Heart right ventricle (tissue), 16 donors: ENCODE measurements around the gene PLCB1. TPM values are rescaled to one million over a fixed set of nuclear protein-coding genes. Genes with fewer than 3 reads are reported as not detected.
A peak's percentile ranks its signal among the peaks of the same experiment; 100 is the strongest.

Source experiments
- ATAC-seq, 8 donors: fragments of 200-7000 bp; cut with Tn5 transposase; one replicate each; pipeline ENCODE4 v1.9.1; 2020; ENCODE audit warnings: mild to moderate bottlenecking in 8 of 8, moderate library complexity in 8 of 8, moderate number of reproducible peaks in 1 of 8
- DNase-seq, 2 donors: peaks; one replicate each; pipeline ENCODE4 v3.0.0-alpha.2; 2020
- H3K27ac ChIP-seq, 10 donors: fragments of 200-600 bp; sonication (generic) in 2 of 10; one replicate each; pipeline versions ENCODE4 v1.5.0 to v1.8.0; 2020 to 2022; ENCODE audit warnings: mild to moderate bottlenecking in 3 of 10
- H3K27me3 ChIP-seq, 7 donors: fragments of 200-600 bp; one replicate each; pipeline ENCODE4 v1.8.0; 2021 to 2022; ENCODE audit warnings: mild to moderate bottlenecking in 2 of 7
- H3K36me3 ChIP-seq, 9 donors: fragments of 200-600 bp; sonication (generic) in 1 of 9; one replicate each; pipeline versions ENCODE4 v1.5.0 to v1.8.0; 2020 to 2022; ENCODE audit warnings: mild to moderate bottlenecking in 2 of 9
- H3K4me1 ChIP-seq, 9 donors: fragments of 200-600 bp; sonication (generic) in 1 of 9; one replicate each; pipeline versions ENCODE4 v1.5.0 to v1.8.0; 2020 to 2022; ENCODE audit warnings: mild to moderate bottlenecking in 4 of 9
- H3K4me3 ChIP-seq, 10 donors: fragments of 200-600 bp; sonication (generic) in 2 of 10; one replicate each; pipeline versions ENCODE4 v1.5.0 to v1.8.0; 2020 to 2022; ENCODE audit warnings: mild to moderate bottlenecking in 7 of 10, moderate library complexity in 2 of 10
- H3K9me3 ChIP-seq, 11 donors: fragments of 200-600 bp in 10 of 11; sonication (generic) in 2 of 11; one replicate each; pipeline versions ENCODE4 v1.5.0 to v1.8.0; 2013 to 2022; ENCODE audit warnings: mild to moderate bottlenecking in 2 of 11, control low read depth in 1 of 11, moderate library complexity in 1 of 11
- WGBS, 2 donors: extraction: QIAGEN DNeasy Blood & Tissue Kit; methylation state at CpG; one replicate each; pipeline ENCODE4 v1.1.7; 2013; ENCODE audit warnings: inconsistent platforms in 1 of 2; 5-methylcytosine and 5-hydroxymethylcytosine counted together
- intact Hi-C, 10 donors: fragments of 100-400 bp; cut with DNase I; formaldehyde crosslinking; loops; one replicate each; pipeline versions ENCODE4 v1.11.1 to v1.14.2; 2022
- polyA plus RNA-seq, 2 donors: library from polyadenylated mRNA; stranded (reverse); fragments of 200-250 nt; gene quantifications; one replicate each; pipeline ENCODE4 v1.2.3, GENCODE V29; 2013
- total RNA-seq, 10 donors: library from RNA; stranded (reverse); fragmentation: NEBNext Ultra II Directional in 3 of 10; extraction: Animal tissue kit (Norgen Biotek cat#: 25700) in 3 of 10; gene quantifications; one replicate each; pipeline versions ENCODE4 v1.2.1 to v1.2.4, GENCODE V29; 2021 to 2023
- TF ChIP-seq, protein P1 (sequence below), 9 donors: fragments of 200-600 bp; sonication (generic) in 2 of 9; IDR thresholded peaks; one replicate each; pipeline versions ENCODE4 v1.5.0 to v1.8.0; 2021 to 2022; ENCODE audit warnings: antibody characterized with exemption in 9 of 9, mild to moderate bottlenecking in 5 of 9, moderate library complexity in 1 of 9
- donor health status: Arrhythmogenic right ventricular cardiomyopathy.
- donor health status: ischemic (EF 13 %, LVEDD 7.1; RV severe dilation, severe dysfunction).
- donor health status: healthy with polysubstance abuse.
- donor health status: DM: no; HTN: yes; CAD: no.
- donor health status: DM: no; HTN: no; CAD: no.
- donor health status: ischemic (EF 25% LVEDD 6.9; RV normal size, moderate dysfunction).
- donor health status: ischemic (EF 25% LVEDD 5.7; RV mildly dilated, moderate dysfunction).
- donor health status: healthy.
- donor health status: DM: yes; HTN: yes; CAD: no.
- donor health status: Ischemic cardiomyopathy.
- donor health status: ischemic (EF 35%, LVEDD 5.7; RV mildly dilated, moderate dysfunction).
- donor health status: nonischemic (EF 11% LVEDD 7.7; RV severe dilation, severe dysfunction).
- donor health status: DM: yes; HTN: yes; CAD: no.
- donor health status: PGD.
- donor health status: ischemic (EF 29% LVEDD 5.4; RV normal size, mild dysfunction).
- donor health status: nonischemic (EF 23%, LVEDD 6.1; RV moderate dilation, normal function).

The PLCB1 gene
- total and polyA plus RNA-seq, 12 donors = 2.2 to 12.7 (median 7.1) TPM

DNA sequence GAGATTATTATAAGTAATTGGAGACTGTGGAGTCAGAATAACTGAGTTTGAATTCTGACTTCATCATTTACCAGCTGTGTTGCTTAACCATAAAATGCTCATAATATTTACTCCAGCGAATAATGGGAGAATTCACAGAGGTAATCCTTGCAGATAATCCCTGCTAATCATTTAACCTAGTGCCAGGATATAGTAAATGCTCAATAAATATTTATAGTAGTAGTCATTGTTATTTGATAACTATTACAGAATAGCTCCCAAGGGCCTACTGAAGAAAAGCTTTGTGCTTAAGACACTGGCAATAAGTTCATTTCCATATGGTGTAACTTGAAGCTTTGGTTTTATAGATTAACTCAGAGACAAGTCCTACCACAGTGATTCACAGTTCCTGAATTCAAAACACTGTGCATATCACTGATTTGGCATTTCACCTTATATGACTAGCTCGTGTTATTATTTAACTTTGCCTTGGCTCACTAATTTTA lies 728.0 kb downstream of the PLCB1 start:
- intact Hi-C loops = no loop called here

DNA sequence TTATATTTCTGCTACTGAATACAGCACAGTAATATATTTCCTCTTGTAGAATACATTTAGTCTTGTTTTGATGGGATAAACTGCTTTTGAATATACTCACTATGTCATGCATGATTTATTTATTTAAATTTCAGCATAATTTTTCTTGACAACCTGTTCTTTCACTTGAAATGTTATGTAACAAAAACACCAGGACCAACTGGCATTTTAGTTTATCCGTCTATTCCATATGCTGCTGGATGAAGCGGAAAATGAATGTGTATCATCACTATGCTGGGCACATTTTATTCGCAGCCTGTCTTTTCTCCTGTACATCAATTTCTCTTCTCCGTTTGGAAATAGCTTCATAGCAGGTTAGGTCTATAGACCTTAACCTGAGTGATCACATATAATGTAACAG lies 730.0 kb downstream of the PLCB1 start:
- Histone ChIP-seq H3K36me3 (no peaks in the 10 kb centered on the region), H3K9me3 (no peaks in the 10 kb centered on the region), H3K27ac (no peak overlapping the region), H3K4me3 (no peak overlapping the region), H3K27me3 (no peaks in the 10 kb centered on the region), H3K4me1 (peaks cover 0 to 19% (median 0%) of the 10 kb centered on the region in 9 donors)
- intact Hi-C loops = no loop called here
- no peak for ATAC-seq
- no peak for DNase-seq
- TF ChIP-seq, protein P1, sequence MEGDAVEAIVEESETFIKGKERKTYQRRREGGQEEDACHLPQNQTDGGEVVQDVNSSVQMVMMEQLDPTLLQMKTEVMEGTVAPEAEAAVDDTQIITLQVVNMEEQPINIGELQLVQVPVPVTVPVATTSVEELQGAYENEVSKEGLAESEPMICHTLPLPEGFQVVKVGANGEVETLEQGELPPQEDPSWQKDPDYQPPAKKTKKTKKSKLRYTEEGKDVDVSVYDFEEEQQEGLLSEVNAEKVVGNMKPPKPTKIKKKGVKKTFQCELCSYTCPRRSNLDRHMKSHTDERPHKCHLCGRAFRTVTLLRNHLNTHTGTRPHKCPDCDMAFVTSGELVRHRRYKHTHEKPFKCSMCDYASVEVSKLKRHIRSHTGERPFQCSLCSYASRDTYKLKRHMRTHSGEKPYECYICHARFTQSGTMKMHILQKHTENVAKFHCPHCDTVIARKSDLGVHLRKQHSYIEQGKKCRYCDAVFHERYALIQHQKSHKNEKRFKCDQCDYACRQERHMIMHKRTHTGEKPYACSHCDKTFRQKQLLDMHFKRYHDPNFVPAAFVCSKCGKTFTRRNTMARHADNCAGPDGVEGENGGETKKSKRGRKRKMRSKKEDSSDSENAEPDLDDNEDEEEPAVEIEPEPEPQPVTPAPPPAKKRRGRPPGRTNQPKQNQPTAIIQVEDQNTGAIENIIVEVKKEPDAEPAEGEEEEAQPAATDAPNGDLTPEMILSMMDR (IDR thresholded peaks at IDR 0.05) = no peak
- 97 to 99% methylated on average over 4 of the region's 4 CpGs for WGBS, 2 donors

More for the DNA sequence above, 728.0 kb downstream of the PLCB1 start:
- TF ChIP-seq, protein P1 (IDR thresholded peaks at IDR 0.05) = no peak
- Histone ChIP-seq H3K36me3 (no peaks in the 10 kb centered on the region), H3K4me1 (peaks cover 0 to 22% (median 3%) of the 10 kb centered on the region in 9 donors), H3K4me3 (no peak overlapping the region), H3K9me3 (peaks cover 0 to 3% (median 0%) of the 10 kb centered on the region in 11 donors), H3K27ac (no peak overlapping the region), H3K27me3 (no peaks in the 10 kb centered on the region)
- no peak for DNase-seq
- WGBS, 2 donors = 70 to 88% methylated on average over 2 of the region's 2 CpGs
- no peak for ATAC-seq

DNA sequence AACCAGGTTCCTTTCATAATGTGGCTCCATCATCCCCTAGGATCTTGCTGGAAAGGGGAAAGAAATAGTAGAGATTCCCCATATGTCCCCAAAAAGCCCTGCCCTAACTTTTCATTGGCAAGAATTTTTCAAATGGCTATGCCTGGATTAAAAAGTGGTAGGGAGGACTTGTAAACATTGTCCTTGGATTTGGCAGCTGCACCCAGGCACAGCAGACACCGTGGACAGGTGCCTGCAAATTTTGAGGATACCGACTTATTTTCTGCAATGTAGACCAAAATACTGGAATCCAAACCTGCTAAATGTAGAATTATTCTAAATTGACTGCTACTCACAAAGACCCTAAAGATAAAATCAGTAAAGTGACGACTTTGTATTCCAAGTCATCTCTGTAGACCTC lies 733.6 kb downstream of the PLCB1 start:
- Histone ChIP-seq H3K4me3 (no peak overlapping the region), H3K36me3 (no peaks in the 10 kb centered on the region), H3K4me1 (peaks cover 0 to 14% (median 0%) of the 10 kb centered on the region in 9 donors), H3K27me3 (no peaks in the 10 kb centered on the region), H3K9me3 (no peaks in the 10 kb centered on the region), H3K27ac (no peak overlapping the region)
- no peak for DNase-seq
- ATAC-seq = no peak
- 98% methylated on average over 3 of the region's 3 CpGs for WGBS, 2 donors
- TF ChIP-seq, protein P1 (IDR thresholded peaks at IDR 0.05) = no peak
- intact Hi-C loops = loop anchor here in 1 of 10 donors (5.0 kb wide), 1 partner anchor 37 kb away; no protein-coding TSS in a partner anchor

DNA sequence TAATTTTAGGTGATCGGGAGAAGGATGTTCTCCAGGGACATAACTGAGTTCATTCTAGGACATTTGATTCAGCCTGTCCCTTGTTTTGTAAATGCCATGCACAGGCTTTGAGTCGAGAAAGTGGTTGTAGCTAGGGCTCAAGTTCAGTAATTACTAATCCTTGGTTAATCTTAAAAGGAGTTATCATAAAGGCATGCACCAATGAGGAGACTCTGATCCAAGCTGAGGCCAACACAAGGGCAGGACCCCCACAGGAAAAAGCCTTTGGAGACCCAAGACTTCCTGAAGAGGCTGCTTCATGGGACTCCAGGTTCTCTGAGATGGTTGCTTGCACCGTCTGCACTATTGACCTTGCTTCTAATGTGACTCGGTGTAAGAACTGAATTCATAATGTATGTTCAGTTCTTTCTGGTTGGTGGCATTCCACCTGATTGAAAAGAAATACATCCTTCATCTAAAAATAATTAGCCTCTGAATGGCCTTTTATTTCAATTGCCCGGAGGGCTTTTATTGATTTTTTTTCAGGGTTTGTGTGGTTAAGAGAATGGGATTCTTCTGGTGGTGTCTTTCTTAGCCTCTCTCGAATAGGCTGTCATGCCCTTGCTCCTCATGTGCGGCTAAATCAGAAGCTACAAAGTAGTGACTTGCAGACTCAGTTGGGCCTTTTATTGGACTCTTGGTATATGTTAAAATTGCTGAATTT lies 735.1 kb downstream of the PLCB1 start:
- intact Hi-C loops = loop anchor here in 1 of 10 donors (5.0 kb wide), 1 partner anchor 35 kb away; no protein-coding TSS in a partner anchor
- H3K4me3 ChIP-seq = no peak overlapping the region
- WGBS, 2 donors = 75 to 84% methylated on average over 7 of the region's 7 CpGs
- H3K4me1 ChIP-seq = peaks cover 0 to 14% (median 0%) of the 10 kb centered on the region in 9 donors
- H3K36me3 ChIP-seq = no peaks in the 10 kb centered on the region
- H3K27ac ChIP-seq = peak overlapping the region in 2 of 10 donors; percentile 30 to 34
- ATAC-seq (peak in 2 of 8 donors; percentile 11 to 34), DNase-seq (no peak)
- no peaks in the 10 kb centered on the region for H3K9me3 ChIP-seq
- TF ChIP-seq, protein P1 (IDR thresholded peaks at IDR 0.05) = no peak
- no peaks in the 10 kb centered on the region for H3K27me3 ChIP-seq
